SK-N-MC (cell line): ENCODE measurements around the gene PACRG.

ENCODE experiments used
- EZH2 ChIP-seq: fragments of 200-600 bp; sonication (generic); IDR thresholded peaks from one replicate; pipeline ENCODE4 v1.6.1; 2017; ENCODE audit warnings: antibody characterized with exemption
- POLR2AphosphoS5 ChIP-seq: IDR thresholded peaks from 2 replicates; pipeline ENCODE4 v1.6.1; 2012; ENCODE audit warnings: mild to moderate bottlenecking, low read depth, low read length, borderline replicate concordance

- no peak for TF ChIP-seq EZH2
- TF ChIP-seq POLR2AphosphoS5: no peak
Observed at GRCh38 chr6:163264662-163265035, 536.9 kb downstream of the PACRG start.
